ENCODE data around the gene NR3C1.

Gene NR3C1

GRCh38 chr5:143302341-143303045 is 101.0 kb downstream of the NR3C1 start:
- DNase-seq = no peak

DNA sequence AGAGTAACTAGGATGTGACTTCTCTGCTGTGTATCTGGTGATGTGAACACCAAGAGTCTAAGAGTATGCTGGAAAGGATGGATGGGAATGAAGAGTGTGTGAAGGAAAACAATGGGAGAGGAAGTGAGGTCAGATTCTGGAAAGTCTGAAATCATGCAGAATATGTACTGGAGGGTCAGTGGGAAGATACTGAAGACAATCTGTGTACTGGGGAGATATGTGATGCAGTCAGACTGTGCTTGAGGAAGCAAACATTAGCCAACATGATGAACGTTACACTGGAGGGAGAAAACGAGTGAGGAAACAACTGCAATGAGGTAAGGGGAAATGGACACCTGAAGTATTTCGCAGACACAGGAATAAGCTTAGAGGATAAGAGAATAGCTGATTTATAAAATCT is 105.7 kb downstream of the NR3C1 start:
- no peak for DNase-seq

DNA sequence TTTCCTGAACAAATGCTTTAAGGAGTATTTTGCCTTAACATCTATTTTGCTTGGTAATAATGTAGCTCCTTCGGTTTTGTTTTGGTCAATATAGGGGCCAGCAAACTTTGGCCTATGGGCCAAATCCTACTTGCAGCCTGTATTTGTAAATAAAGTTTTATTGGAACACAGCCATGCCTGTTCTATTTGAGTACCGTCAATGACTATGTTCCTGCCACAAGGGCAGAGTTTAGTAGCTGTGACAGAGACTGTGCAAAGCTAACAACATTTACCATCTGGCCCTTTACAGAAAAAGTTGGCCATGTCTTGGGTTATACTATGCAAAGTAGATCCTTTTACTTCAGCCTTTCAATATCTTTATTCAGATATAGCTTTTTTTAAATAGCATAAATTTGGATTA is 113.4 kb downstream of the NR3C1 start:
- no peak for DNase-seq

GRCh38 chr5:143284521-143284920 is 119.0 kb downstream of the NR3C1 start:
- no peak for DNase-seq

DNA sequence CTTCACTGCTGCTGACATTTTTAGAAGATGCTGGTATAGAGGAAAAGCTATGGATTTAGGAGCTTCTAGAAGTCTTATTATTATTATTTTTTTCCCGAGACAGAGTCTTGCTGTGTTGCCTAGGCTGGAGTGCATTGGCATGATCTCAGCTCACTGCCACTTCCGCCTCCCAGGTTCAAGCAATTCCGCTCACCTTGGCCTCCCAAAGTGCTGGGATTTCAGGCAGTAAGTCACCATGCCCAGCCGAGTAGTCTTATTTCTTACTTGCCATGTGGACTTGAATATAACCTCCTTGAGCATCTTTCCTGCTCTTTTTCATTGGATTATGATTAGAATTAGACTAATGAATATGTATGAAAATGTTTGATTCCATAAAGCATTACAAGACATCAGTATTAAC is 119.5 kb downstream of the NR3C1 start:
- no peak for DNase-seq

DNA sequence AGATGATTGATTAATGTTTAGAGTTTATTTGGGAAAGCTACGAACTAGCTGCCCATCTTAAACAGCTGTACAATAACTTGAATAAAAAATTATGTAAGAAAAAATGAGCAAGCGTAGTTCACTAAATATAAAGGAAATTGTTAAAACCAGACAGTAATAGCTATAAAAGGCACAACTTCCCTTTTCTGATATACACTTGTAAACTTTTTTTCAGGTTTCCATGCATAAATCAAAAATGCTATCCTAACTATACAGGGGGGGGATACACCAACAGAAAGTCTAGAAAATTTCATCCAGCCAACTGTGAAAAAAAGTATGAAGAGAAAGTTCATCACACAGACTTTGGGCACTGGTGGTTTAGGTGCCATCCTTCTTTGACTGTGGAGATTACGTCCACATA is 122.3 kb downstream of the NR3C1 start:
- DNase-seq = no peak

DNA sequence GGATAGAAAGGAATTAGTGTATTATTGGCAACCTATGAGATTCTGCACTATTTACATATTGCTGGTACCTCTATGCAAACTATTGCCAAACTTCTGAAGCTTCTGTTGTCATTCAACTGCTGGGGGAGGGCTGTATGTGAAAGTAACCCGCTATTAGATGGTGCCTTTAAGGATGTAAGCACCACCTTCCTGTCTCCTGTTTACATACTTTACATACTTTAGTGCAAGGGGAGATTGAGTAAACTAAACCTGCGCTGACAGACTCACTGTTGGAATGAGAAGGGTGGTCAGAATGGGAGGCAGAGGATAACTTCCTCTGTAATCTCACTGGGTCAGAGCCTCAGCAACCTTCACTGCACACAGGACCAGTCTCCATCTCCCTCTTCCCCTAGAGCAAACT is 123.8 kb downstream of the NR3C1 start:
- no peak for DNase-seq

GRCh38 chr5:143277536-143277935 is 126.0 kb downstream of the NR3C1 start:
- no peak for DNase-seq

GRCh38 chr5:143275512-143276363 is 127.7 kb downstream of the NR3C1 start:
- no peak for DNase-seq

DNA sequence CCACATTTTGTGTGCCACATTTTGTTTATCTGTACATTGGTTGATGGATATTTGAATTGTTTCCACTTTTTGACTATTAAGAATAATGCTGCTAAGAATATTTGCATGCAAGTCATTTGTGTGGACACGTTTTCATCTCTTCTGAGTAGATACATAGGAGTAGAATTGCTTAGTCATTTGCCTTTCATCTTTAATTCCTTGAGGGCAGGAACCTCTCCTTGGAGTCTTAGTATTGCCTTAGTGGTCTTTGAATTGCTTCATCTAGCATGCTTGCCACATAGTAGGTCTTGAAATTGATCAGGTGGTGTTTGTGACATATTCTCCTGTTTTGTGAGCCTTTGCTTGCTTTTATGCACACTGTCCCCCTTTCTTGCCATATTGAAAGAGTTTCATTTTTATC is 128.5 kb downstream of the NR3C1 start:
- DNase-seq = no peak

DNA sequence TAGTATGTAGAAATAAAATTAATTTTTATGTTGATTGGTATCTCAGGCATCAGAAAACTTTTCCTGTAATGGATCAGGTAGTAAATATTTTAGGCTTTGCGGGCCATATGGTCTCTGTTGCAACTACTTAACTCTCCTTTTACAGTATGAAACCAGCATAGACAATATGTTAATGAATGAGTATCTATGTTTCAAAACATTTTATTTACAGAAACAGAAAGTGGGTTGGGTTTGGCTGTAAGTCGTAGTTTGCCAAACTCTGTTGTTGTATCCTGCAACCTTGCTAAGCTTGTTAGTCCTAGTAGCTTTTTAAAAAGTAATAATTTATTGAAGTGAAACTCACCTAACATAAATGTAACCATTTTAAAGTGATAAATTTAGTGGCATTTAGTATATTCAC is 132.1 kb downstream of the NR3C1 start:
- DNase-seq = no peak

- DNase-seq = no peak
Observed at GRCh38 chr5:143268388-143268787, 135.1 kb downstream of the NR3C1 start.

GRCh38 chr5:143267186-143267585 is 136.3 kb downstream of the NR3C1 start:
- no peak for DNase-seq

- no peak for DNase-seq
Observed at GRCh38 chr5:143265995-143266394, 137.5 kb downstream of the NR3C1 start.

DNA sequence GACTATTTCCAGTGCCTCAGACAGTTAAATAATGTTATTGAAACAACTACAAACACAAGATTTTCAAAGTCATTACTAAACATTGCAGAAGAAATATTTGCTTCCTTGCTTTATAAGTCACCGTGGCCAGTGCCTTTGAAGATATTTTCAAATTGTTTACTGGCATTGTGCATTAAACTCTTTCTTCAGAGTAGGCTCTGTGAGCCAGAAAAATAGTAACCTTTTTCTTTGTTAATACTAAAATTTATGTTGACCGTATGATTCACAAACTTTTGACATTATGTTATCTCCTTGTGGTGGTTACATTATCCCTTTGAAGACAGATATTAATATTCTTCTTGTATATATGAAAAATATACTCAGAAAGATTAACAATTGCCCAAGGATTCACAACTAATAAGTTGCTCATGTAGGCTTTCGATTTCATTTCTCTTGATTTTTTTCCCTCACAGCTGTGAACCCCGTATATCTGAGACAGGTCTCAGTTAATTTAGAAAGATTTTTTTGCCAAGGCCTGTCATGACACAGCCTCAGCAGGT is 140.1 kb downstream of the NR3C1 start:
- DNase-seq = no peak

- DNase-seq = no peak
Observed at GRCh38 chr5:143262393-143263174, 140.9 kb downstream of the NR3C1 start.

DNA sequence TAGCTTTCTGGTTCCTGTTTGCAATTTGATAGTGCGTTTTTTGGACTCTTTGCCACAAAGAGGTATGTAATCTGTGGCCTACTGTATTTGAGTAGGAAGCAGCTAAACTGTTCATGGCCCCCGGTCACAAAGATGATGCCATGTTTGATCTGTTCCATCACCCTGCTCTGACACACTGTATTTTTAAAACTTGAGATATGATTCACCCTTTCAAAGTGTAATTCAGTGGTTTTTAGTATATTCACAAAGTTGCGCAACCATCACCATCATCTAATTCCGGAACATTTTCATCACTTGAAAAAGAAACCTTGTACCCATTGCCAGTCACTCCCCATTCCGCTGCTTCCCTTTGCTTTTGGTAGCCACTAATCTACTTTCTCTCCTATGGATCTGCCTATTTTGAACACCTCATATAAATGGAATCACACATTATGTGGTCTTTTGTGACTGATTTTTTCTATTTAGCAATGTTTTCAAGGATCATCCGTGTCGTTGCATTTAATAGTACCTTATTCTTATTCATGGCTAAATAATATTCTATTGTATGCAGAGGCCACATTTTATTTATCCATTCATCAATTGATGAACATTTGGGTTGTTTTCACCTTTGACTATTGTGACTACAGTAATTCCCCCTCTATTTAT is 141.6 kb downstream of the NR3C1 start:
- no peak for DNase-seq

- no peak for DNase-seq
Observed at GRCh38 chr5:143259254-143259605, 144.3 kb downstream of the NR3C1 start.

GRCh38 chr5:143258559-143259253 is 144.8 kb downstream of the NR3C1 start:
- DNase-seq = no peak

GRCh38 chr5:143254819-143255218 is 148.7 kb downstream of the NR3C1 start:
- no peak for DNase-seq

- no peak for DNase-seq
Observed at GRCh38 chr5:143251946-143252345, 151.5 kb downstream of the NR3C1 start.

GRCh38 chr5:143251190-143251589 is 152.3 kb downstream of the NR3C1 start:
- no peak for DNase-seq

Data from right forelimb (tissue), 1 donor.